ENCODE measurements around the gene LYZL4. TPM values are rescaled to one million over a fixed set of nuclear protein-coding genes. Genes with fewer than 3 reads are reported as not detected.

The LYZL4 gene
- total RNA-seq, 1 donor from 2014 or later: not detected

DNA sequence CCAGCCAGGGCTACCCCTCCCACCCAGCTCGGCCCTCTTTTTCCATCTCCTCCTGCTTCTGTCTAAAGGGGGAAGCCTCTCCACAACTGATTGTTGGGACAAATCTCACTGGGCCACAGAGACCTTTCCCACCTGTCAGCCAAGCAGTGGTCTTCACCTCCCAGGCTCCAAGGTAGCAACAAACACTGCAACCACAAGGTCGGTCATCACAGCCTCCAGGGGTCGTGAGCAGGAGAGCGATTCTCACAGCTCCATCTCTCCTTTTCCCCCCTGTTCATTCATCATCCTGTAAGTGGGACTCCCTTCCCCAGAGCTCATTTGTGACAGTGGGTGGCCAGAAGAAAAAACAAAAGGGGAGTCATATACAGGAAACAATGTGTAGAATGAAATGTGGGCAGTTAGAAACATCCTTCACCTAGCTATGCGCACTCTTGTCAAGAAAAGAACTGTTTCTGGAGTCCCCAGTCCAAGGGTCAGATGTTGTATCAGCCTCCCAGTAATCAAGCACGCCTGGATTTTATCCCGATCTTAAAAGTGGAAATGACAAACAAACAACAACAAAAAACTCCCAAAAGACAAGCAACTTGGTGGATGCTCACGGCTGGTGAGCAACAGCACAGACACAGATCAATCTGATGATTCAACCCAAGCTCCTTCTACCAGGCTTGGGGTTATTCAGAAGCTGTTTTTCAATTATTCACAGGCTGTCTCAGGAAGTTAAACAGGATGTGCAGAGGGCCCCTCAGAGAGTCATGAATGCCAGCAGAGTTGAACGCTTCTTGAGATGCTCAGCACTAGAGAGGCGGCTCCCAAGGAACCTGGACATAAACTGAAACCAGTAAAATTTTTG lies 22.4 kb downstream of the LYZL4 start:
- H3K36me3 Mint-ChIP-seq: no peaks in the 10 kb centered on the region
- H3K4me3 Mint-ChIP-seq: no peak overlapping the region
- H3K4me1 Mint-ChIP-seq: peaks cover 6% of the 10 kb centered on the region
- TF ChIP-seq, protein P1, sequence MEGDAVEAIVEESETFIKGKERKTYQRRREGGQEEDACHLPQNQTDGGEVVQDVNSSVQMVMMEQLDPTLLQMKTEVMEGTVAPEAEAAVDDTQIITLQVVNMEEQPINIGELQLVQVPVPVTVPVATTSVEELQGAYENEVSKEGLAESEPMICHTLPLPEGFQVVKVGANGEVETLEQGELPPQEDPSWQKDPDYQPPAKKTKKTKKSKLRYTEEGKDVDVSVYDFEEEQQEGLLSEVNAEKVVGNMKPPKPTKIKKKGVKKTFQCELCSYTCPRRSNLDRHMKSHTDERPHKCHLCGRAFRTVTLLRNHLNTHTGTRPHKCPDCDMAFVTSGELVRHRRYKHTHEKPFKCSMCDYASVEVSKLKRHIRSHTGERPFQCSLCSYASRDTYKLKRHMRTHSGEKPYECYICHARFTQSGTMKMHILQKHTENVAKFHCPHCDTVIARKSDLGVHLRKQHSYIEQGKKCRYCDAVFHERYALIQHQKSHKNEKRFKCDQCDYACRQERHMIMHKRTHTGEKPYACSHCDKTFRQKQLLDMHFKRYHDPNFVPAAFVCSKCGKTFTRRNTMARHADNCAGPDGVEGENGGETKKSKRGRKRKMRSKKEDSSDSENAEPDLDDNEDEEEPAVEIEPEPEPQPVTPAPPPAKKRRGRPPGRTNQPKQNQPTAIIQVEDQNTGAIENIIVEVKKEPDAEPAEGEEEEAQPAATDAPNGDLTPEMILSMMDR (IDR thresholded peaks at IDR 0.05; ENCODE audit: unreplicated experiment): no peak
- no peak for DNase-seq (ENCODE audit: low spot score in 2 of 2, unreplicated experiment in 2 of 2)
- no peak overlapping the region for H3K27ac Mint-ChIP-seq
- peaks cover 52% of the 10 kb centered on the region for H3K27me3 Mint-ChIP-seq (ENCODE audit: low read depth)
- no peaks in the 10 kb centered on the region for H3K9me3 Mint-ChIP-seq

DNA sequence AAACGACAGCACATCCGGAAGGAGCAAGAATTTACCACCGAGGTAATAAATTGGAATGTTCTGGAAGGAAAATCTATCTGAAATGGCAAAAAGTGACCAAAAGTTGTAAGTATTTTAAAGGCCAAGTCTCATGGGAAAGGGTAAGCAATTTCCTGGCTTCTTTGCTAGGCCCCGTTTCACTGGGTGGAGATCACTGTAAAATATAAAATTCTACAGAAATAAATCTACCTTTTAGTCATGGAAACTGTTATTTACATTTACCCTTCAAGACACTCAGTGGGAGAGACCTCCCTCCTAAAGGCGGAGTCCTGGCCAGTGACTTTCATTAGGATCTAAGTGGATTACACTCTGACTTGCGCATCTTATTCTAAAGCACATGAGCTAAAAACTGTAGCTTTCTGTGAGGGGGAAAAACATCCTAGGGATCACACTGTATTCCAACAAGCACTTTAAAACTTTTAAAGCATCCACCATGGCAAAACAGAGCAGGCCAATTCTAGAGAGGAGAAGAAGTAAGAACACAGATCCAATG lies 28.8 kb downstream of the LYZL4 start:
- TF ChIP-seq, protein P1 (IDR thresholded peaks at IDR 0.05; ENCODE audit: unreplicated experiment): no peak
- DNase-seq (ENCODE audit: low spot score in 2 of 2, unreplicated experiment in 2 of 2): no peak
- no peaks in the 10 kb centered on the region for H3K4me1 Mint-ChIP-seq
- H3K27me3 Mint-ChIP-seq (ENCODE audit: low read depth): peaks cover 16% of the 10 kb centered on the region
- no peak overlapping the region for H3K4me3 Mint-ChIP-seq
- no peak overlapping the region for H3K27ac Mint-ChIP-seq
- no peaks in the 10 kb centered on the region for H3K9me3 Mint-ChIP-seq
- H3K36me3 Mint-ChIP-seq: no peaks in the 10 kb centered on the region

DNA sequence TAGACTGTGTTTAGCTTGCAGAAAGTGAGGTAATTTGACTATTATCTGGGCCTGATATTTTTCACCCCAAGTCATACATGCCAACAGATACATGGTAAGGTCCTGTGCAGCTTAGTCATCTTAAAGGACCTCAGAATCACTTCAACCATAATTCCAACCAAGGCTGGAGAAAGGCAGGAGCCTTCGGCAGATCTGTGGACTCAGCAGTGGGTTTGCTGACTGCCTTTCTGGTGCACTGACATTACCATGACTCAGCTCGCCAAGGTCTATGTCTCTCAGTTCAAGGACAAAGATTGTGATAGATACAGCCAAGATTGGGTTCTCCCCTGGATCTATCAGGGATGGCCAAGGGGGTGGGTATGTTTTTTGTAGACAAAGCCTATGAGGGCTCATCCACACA lies 32.7 kb downstream of the LYZL4 start:
- Mint-ChIP-seq H3K27me3 (ENCODE audit: low read depth) (peaks cover 15% of the 10 kb centered on the region), H3K36me3 (no peaks in the 10 kb centered on the region), H3K9me3 (no peaks in the 10 kb centered on the region), H3K4me1 (no peaks in the 10 kb centered on the region), H3K4me3 (no peak overlapping the region), H3K27ac (no peak overlapping the region)
- DNase-seq (ENCODE audit: low spot score in 2 of 2, unreplicated experiment in 2 of 2): no peak
- TF ChIP-seq, protein P1 (IDR thresholded peaks at IDR 0.05; ENCODE audit: unreplicated experiment): no peak

GRCh38 chr3:42376344-42376798 lies 34.0 kb downstream of the LYZL4 start:
- no peak for DNase-seq (ENCODE audit: low spot score in 2 of 2, unreplicated experiment in 2 of 2)
- TF ChIP-seq, protein P1 (IDR thresholded peaks at IDR 0.05; ENCODE audit: unreplicated experiment): no peak
- Mint-ChIP-seq H3K27ac (no peak overlapping the region), H3K9me3 (no peaks in the 10 kb centered on the region), H3K4me3 (no peak overlapping the region), H3K27me3 (ENCODE audit: low read depth) (peaks cover 23% of the 10 kb centered on the region), H3K36me3 (no peaks in the 10 kb centered on the region), H3K4me1 (no peaks in the 10 kb centered on the region)

- Mint-ChIP-seq H3K4me3 (no peak overlapping the region), H3K36me3 (no peaks in the 10 kb centered on the region), H3K27ac (no peak overlapping the region), H3K27me3 (ENCODE audit: low read depth) (peaks cover 31% of the 10 kb centered on the region), H3K4me1 (no peaks in the 10 kb centered on the region), H3K9me3 (peaks cover 6% of the 10 kb centered on the region)
- TF ChIP-seq, protein P1 (IDR thresholded peaks at IDR 0.05; ENCODE audit: unreplicated experiment): no peak
- DNase-seq (ENCODE audit: low spot score in 2 of 2, unreplicated experiment in 2 of 2): no peak
Observed at GRCh38 chr3:42375121-42375800, 35.1 kb downstream of the LYZL4 start.
